ENCODE measurements around the gene SERPINH1.

The SERPINH1 gene

DNA sequence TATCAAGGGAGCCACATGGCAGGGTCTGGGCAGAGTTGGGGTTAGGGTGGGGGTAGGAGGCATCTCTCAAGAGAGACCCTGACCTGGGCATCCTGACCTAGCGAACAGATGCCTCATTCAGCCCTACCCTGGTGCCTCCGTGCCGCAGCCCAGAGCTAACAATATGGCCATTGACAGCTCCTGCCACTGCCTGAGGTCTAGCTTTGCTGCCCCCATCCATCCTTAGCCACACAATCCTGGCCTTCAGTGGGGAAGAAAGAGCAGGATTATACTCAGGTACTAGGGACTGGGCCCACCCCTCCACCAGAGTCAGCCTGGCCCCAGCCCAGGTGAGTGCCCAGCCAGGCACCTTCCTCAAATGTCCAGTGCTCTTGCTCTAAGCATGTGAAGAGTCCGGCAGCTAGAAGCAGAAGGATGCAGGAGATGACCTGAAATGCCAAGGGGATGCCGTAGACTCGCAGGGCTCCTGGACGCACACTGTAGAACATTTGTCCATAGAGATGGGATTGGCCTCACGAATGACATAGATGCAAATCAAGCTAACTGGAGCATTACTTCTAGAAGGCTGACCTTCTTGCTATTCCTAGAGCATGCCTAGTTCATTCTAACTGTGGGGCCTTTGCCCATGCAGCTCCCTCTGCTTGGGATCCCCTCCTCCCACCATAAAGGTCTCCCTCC is 13.3 kb upstream of the SERPINH1 start:
- H2BK120ac ChIP-seq (ENCODE audit: low read depth, low read length), result no peak overlapping the region
- DNase-seq, result no peak
- no peak overlapping the region for H3K4me3 ChIP-seq (ENCODE audit: low read length)
- H2BK5ac ChIP-seq (ENCODE audit: low read length), result no peak overlapping the region
- no peak overlapping the region for H2AK5ac ChIP-seq (ENCODE audit: low read length)
- WGBS (ENCODE audit: extremely low coverage, insufficient coverage, low lambda C conversion rate), result no CpG with 5 or more reads among the region's 8 CpGs
- no peak overlapping the region for H3K9ac ChIP-seq (ENCODE audit: low read length)
- no peak overlapping the region for H3K56ac ChIP-seq (ENCODE audit: low read length)
- no peak overlapping the region for H3K27ac ChIP-seq (ENCODE audit: low read depth, low read length)
- no peak overlapping the region for H3K4me2 ChIP-seq (ENCODE audit: low read length)
- no peaks in the 10 kb centered on the region for H3K79me2 ChIP-seq (ENCODE audit: control insufficient read depth, insufficient read depth, low read length)
- no peaks in the 10 kb centered on the region for H3K79me1 ChIP-seq (ENCODE audit: low read length)
- peaks cover 2% of the 10 kb centered on the region for H3K4me1 ChIP-seq (ENCODE audit: control insufficient read depth, low read depth, low read length)
- H3K36me3 ChIP-seq (ENCODE audit: control insufficient read depth, insufficient read depth, low read length), result no peaks in the 10 kb centered on the region
- no peak overlapping the region for H3K18ac ChIP-seq (ENCODE audit: low read length)
- H3K23ac ChIP-seq (ENCODE audit: low read length), result no peak overlapping the region
- no peak overlapping the region for H3K4ac ChIP-seq (ENCODE audit: low read depth, low read length)
- H4K8ac ChIP-seq (ENCODE audit: low read depth, low read length), result no peak overlapping the region
- no peaks in the 10 kb centered on the region for H3K27me3 ChIP-seq (ENCODE audit: insufficient read depth, low read length, poor library complexity)
- H4K5ac ChIP-seq (ENCODE audit: low read length), result no peak overlapping the region
- no peak overlapping the region for H2BK15ac ChIP-seq (replicated peaks; ENCODE audit: low read depth)

DNA sequence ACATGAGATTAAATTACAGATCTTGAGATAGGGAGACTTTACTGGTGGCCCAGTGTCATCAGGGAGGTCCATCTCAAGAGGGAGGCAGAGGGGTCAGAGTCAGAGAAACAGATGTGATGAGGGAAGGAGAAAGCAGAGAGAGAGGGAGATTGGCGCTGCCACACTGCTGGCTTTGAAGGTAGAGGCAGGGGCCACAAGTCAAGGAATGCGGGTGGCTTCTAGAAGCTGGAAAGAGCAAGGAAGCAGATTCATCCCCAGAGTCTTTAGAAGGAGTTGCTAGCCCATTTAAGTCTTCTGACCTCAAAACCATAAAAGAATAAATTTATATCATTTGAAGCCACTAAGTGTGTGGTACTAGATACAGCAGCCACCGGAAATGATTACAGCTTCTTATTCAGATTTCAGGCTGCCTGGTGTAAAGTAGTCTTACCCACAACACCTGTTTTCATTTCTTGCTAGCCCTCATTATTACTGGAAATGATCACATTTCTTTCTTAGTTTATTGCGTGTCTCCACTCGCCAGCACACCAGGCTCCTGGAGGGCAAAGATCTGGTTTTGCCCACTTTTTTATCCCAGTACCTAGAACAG is 12.6 kb upstream of the SERPINH1 start:
- Histone ChIP-seq H4K8ac (ENCODE audit: low read depth, low read length) (no peak overlapping the region), H3K18ac (ENCODE audit: low read length) (no peak overlapping the region), H4K5ac (ENCODE audit: low read length) (no peak overlapping the region), H3K27ac (ENCODE audit: low read depth, low read length) (no peak overlapping the region), H3K9ac (ENCODE audit: low read length) (no peak overlapping the region), H3K56ac (ENCODE audit: low read length) (no peak overlapping the region), H3K4ac (ENCODE audit: low read depth, low read length) (no peak overlapping the region), H2BK5ac (ENCODE audit: low read length) (no peak overlapping the region), H3K79me2 (ENCODE audit: control insufficient read depth, insufficient read depth, low read length) (no peaks in the 10 kb centered on the region), H3K36me3 (ENCODE audit: control insufficient read depth, insufficient read depth, low read length) (no peaks in the 10 kb centered on the region), H3K4me1 (ENCODE audit: control insufficient read depth, low read depth, low read length) (peaks cover 4% of the 10 kb centered on the region), H3K4me3 (ENCODE audit: low read length) (no peak overlapping the region), H2BK120ac (ENCODE audit: low read depth, low read length) (no peak overlapping the region), H3K79me1 (ENCODE audit: low read length) (no peaks in the 10 kb centered on the region), H2AK5ac (ENCODE audit: low read length) (no peak overlapping the region), H3K27me3 (ENCODE audit: insufficient read depth, low read length, poor library complexity) (no peaks in the 10 kb centered on the region), H3K23ac (ENCODE audit: low read length) (no peak overlapping the region), H2BK15ac (replicated peaks; ENCODE audit: low read depth) (no peak overlapping the region), H3K4me2 (ENCODE audit: low read length) (no peak overlapping the region)
- no CpG with 5 or more reads among the region's 5 CpGs for WGBS (ENCODE audit: extremely low coverage, insufficient coverage, low lambda C conversion rate)
- DNase-seq, result no peak

DNA sequence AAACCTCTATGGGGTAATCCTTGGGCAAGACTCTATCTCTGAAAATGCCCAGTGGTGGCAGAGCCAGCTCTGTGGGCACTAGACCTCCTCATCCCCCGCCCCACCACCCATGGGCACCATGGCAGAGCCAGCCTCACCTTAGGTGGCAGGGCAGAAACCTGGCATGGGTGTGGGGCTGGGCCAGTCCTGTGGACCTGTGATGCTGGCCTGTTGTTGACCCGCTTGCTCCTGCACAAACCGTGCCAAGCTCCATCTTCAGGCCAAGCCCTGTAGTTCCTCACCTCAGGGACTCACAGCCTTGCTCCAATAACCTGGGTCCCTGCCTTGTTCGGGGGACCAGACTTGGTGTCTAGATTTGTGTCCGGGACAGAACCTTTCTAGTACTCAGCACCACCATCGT is 8.9 kb upstream of the SERPINH1 start:
- H2BK5ac ChIP-seq (ENCODE audit: low read length), result no peak overlapping the region
- H2AK5ac ChIP-seq (ENCODE audit: low read length), result no peak overlapping the region
- H3K4me1 ChIP-seq (ENCODE audit: control insufficient read depth, low read depth, low read length), result peaks cover 12% of the 10 kb centered on the region
- no peak overlapping the region for H3K18ac ChIP-seq (ENCODE audit: low read length)
- no peak overlapping the region for H3K27ac ChIP-seq (ENCODE audit: low read depth, low read length)
- no peak for DNase-seq
- H3K4ac ChIP-seq (ENCODE audit: low read depth, low read length), result no peak overlapping the region
- peak overlapping the region; percentile 67 for H3K56ac ChIP-seq (ENCODE audit: low read length)
- H2BK120ac ChIP-seq (ENCODE audit: low read depth, low read length), result no peak overlapping the region
- H3K9ac ChIP-seq (ENCODE audit: low read length), result no peak overlapping the region
- no peak overlapping the region for H3K4me3 ChIP-seq (ENCODE audit: low read length)
- WGBS (ENCODE audit: extremely low coverage, insufficient coverage, low lambda C conversion rate), result no CpG with 5 or more reads among the region's 6 CpGs
- H4K5ac ChIP-seq (ENCODE audit: low read length), result no peak overlapping the region
- no peaks in the 10 kb centered on the region for H3K79me1 ChIP-seq (ENCODE audit: low read length)
- no peak overlapping the region for H3K23ac ChIP-seq (ENCODE audit: low read length)
- H2BK15ac ChIP-seq (replicated peaks; ENCODE audit: low read depth), result no peak overlapping the region
- H3K79me2 ChIP-seq (ENCODE audit: control insufficient read depth, insufficient read depth, low read length), result no peaks in the 10 kb centered on the region
- H3K36me3 ChIP-seq (ENCODE audit: control insufficient read depth, insufficient read depth, low read length), result no peaks in the 10 kb centered on the region
- H4K8ac ChIP-seq (ENCODE audit: low read depth, low read length), result no peak overlapping the region
- no peak overlapping the region for H3K4me2 ChIP-seq (ENCODE audit: low read length)
- no peaks in the 10 kb centered on the region for H3K27me3 ChIP-seq (ENCODE audit: insufficient read depth, low read length, poor library complexity)

DNA sequence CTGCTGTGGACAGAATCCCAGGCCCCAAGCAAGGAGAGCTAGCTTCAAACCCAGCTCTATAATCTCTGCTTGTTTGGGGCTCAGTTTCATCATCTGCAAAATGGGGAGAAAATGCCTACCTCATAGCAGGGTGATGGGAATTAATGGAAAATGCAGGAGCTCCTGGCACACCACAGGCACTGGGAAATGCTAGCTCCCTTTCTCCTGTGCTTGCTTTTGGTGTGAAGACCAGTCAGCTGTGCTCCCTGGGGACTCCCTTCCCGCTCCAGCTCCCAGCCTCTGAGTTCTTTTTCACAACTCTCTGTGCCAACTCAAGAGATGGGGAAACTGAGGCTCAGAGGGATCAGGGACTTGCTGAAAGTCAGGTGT is 8.2 kb upstream of the SERPINH1 start:
- no peaks in the 10 kb centered on the region for H3K27me3 ChIP-seq (ENCODE audit: insufficient read depth, low read length, poor library complexity)
- H3K4me1 ChIP-seq (ENCODE audit: control insufficient read depth, low read depth, low read length), result peaks cover 17% of the 10 kb centered on the region
- no peak overlapping the region for H2BK15ac ChIP-seq (replicated peaks; ENCODE audit: low read depth)
- peak overlapping the region; percentile 14 for H2AK5ac ChIP-seq (ENCODE audit: low read length)
- peak overlapping the region; percentile 47 for H3K9ac ChIP-seq (ENCODE audit: low read length)
- no peak overlapping the region for H2BK5ac ChIP-seq (ENCODE audit: low read length)
- no peaks in the 10 kb centered on the region for H3K36me3 ChIP-seq (ENCODE audit: control insufficient read depth, insufficient read depth, low read length)
- no peak overlapping the region for H3K23ac ChIP-seq (ENCODE audit: low read length)
- H4K8ac ChIP-seq (ENCODE audit: low read depth, low read length), result no peak overlapping the region
- no peak overlapping the region for H2BK120ac ChIP-seq (ENCODE audit: low read depth, low read length)
- H3K4me3 ChIP-seq (ENCODE audit: low read length), result no peak overlapping the region
- H3K79me1 ChIP-seq (ENCODE audit: low read length), result no peaks in the 10 kb centered on the region
- H3K56ac ChIP-seq (ENCODE audit: low read length), result peak overlapping the region; percentile 84
- H3K4me2 ChIP-seq (ENCODE audit: low read length), result no peak overlapping the region
- H3K27ac ChIP-seq (ENCODE audit: low read depth, low read length), result no peak overlapping the region
- DNase-seq, result no peak
- H3K18ac ChIP-seq (ENCODE audit: low read length), result no peak overlapping the region
- no peaks in the 10 kb centered on the region for H3K79me2 ChIP-seq (ENCODE audit: control insufficient read depth, insufficient read depth, low read length)
- peak overlapping the region; percentile 26 for H3K4ac ChIP-seq (ENCODE audit: low read depth, low read length)
- H4K5ac ChIP-seq (ENCODE audit: low read length), result no peak overlapping the region
- WGBS (ENCODE audit: extremely low coverage, insufficient coverage, low lambda C conversion rate), result no CpG with 5 or more reads among the region's 1 CpG

DNA sequence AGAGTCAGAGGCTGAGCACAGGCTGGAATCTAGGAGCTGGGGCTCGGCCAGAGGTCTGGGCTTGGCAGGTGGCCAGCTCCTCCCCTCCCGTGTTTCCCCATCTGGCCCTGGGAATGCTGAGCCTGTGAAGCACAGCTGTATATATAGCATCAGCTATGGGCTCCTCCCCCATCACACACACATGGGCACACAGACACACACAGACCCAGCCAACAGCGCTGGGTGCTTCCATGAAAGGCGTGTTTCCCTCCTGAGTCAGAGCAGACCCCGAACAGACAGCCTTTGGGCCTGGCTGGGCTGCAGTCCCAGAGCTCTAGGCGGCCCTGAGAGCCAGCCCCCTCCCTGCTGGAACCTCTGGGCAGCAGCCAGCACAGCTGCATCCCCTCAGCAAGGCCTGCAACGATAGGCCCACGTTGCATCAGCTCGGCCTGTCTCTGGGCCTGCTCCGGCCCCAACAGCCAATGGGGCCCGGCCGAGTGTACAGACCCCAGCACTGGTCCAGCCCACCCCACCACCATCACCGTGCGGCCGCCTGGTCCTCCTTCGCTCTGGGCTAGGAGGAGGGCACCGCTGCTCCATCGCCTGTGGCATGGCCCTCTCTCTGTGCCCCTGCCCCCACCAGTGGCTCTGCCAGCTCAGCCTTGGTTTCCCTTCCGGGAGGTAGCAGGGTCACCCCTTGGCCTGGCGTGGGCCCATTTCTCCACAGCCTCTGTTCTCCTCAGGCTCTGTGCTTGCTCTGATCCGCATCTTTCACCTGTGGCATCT is 7.6 kb upstream of the SERPINH1 start:
- Histone ChIP-seq H4K5ac (ENCODE audit: low read length) (no peak overlapping the region), H3K23ac (ENCODE audit: low read length) (no peak overlapping the region), H3K18ac (ENCODE audit: low read length) (peak overlapping the region; percentile 2), H2BK120ac (ENCODE audit: low read depth, low read length) (no peak overlapping the region), H3K4me2 (ENCODE audit: low read length) (no peak overlapping the region), H4K8ac (ENCODE audit: low read depth, low read length) (no peak overlapping the region), H3K79me2 (ENCODE audit: control insufficient read depth, insufficient read depth, low read length) (no peaks in the 10 kb centered on the region), H2AK5ac (ENCODE audit: low read length) (no peak overlapping the region), H3K4ac (ENCODE audit: low read depth, low read length) (peak overlapping the region; percentile 43), H3K4me1 (ENCODE audit: control insufficient read depth, low read depth, low read length) (peaks cover 18% of the 10 kb centered on the region), H2BK5ac (ENCODE audit: low read length) (no peak overlapping the region), H3K27ac (ENCODE audit: low read depth, low read length) (no peak overlapping the region), H3K27me3 (ENCODE audit: insufficient read depth, low read length, poor library complexity) (no peaks in the 10 kb centered on the region), H3K36me3 (ENCODE audit: control insufficient read depth, insufficient read depth, low read length) (no peaks in the 10 kb centered on the region), H2BK15ac (replicated peaks; ENCODE audit: low read depth) (no peak overlapping the region), H3K4me3 (ENCODE audit: low read length) (no peak overlapping the region), H3K56ac (ENCODE audit: low read length) (peak overlapping the region; percentile 84), H3K9ac (ENCODE audit: low read length) (peak overlapping the region; percentile 47), H3K79me1 (ENCODE audit: low read length) (no peaks in the 10 kb centered on the region)
- DNase-seq, result peak; percentile 93
- WGBS (ENCODE audit: extremely low coverage, insufficient coverage, low lambda C conversion rate), result no CpG with 5 or more reads among the region's 21 CpGs
